Tibial nerve (tissue), 4 donors: ENCODE data around the gene DUS2. TPM values are rescaled to one million over a fixed set of nuclear protein-coding genes. Genes with fewer than 3 reads are reported as not detected.

Experiments used
- DNase-seq, 2 donors: peaks; one replicate each; pipeline ENCODE4 v3.0.0-alpha.2; 2019; ENCODE audit warnings: low spot score in 2 of 2
- H3K27ac ChIP-seq, 4 donors: fragments of 200-600 bp; sonication (generic) in 3 of 4; one replicate each; pipeline ENCODE4 v1.5.1; 2017 to 2019; ENCODE audit warnings: mild to moderate bottlenecking in 1 of 4
- H3K27me3 ChIP-seq, 2 donors: fragments of 200-600 bp; sonication (generic) in 1 of 2; one replicate each; pipeline versions ENCODE4 v1.5.1 to v1.6.0; 2017 to 2019
- H3K36me3 ChIP-seq, 3 donors: fragments of 200-600 bp; sonication (generic); one replicate each; pipeline ENCODE4 v1.5.1; 2018 to 2019
- H3K4me1 ChIP-seq, 4 donors: fragments of 200-600 bp; sonication (generic) in 3 of 4; one replicate each; pipeline ENCODE4 v1.5.1; 2017 to 2019
- H3K4me3 ChIP-seq, 4 donors: fragments of 200-600 bp; sonication (generic) in 3 of 4; one replicate each; pipeline ENCODE4 v1.5.1; 2017 to 2019; ENCODE audit warnings: mild to moderate bottlenecking in 1 of 4, moderate library complexity in 1 of 4
- H3K9me3 ChIP-seq, 4 donors: fragments of 200-600 bp; sonication (generic) in 3 of 4; one replicate each; pipeline ENCODE4 v1.5.1; 2017 to 2019
- CTCF ChIP-seq, 5 experiments: fragments of 200-600 bp in 3 of 5; fragments of 450-650 bp in 2 of 5; sonication (generic) in 3 of 5; IDR thresholded peaks; one replicate each; pipeline ENCODE4 v1.5.1; 2016 to 2019; ENCODE audit warnings: antibody characterized with exemption in 5 of 5, mild to moderate bottlenecking in 3 of 5, moderate library complexity in 2 of 5
- EP300 ChIP-seq, 2 donors: sonication (generic); formaldehyde crosslinking; IDR thresholded peaks; one replicate each; pipeline ENCODE4 v1.6.1; 2017; ENCODE audit warnings: antibody characterized with exemption in 2 of 2, mild to moderate bottlenecking in 1 of 2
- POLR2A ChIP-seq, 2 donors: fragments of 450-650 bp; IDR thresholded peaks; one replicate each; pipeline ENCODE4 v1.6.1; 2017; ENCODE audit warnings: antibody characterized with exemption in 2 of 2, mild to moderate bottlenecking in 2 of 2, moderate library complexity in 2 of 2
- WGBS, 2 donors: methylation state at CpG; one replicate each; pipeline ENCODE4 v1.1.5; 2018; 5-methylcytosine and 5-hydroxymethylcytosine counted together
- total RNA-seq, 4 donors: library from RNA; depleted of rRNA; stranded (reverse); fragments of >200 nt; gene quantifications; one replicate each; pipeline ENCODE4 v1.1.0, GENCODE V29; 2016

DUS2 gene
- total RNA-seq, 4 donors from 2014 or later = 4.7 to 31.2 (median 15.4) TPM

GRCh38 chr16:68031951-68032350 lies 8.9 kb downstream of the DUS2 start:
- no peaks in the 10 kb centered on the region for H3K4me1 ChIP-seq
- no peak for DNase-seq
- WGBS, 2 donors = 89 to 94% methylated on average over 2 of the region's 2 CpGs
- TF ChIP-seq EP300 (IDR thresholded peaks at IDR 0.05) = no peak
- H3K27ac ChIP-seq = no peak overlapping the region
- H3K9me3 ChIP-seq = no peaks in the 10 kb centered on the region
- no peaks in the 10 kb centered on the region for H3K27me3 ChIP-seq
- peaks cover 0 to 53% (median 0%) of the 10 kb centered on the region in 3 donors for H3K36me3 ChIP-seq
- H3K4me3 ChIP-seq = no peak overlapping the region

GRCh38 chr16:68033101-68033500 lies 10.0 kb downstream of the DUS2 start:
- no peak overlapping the region for H3K4me3 ChIP-seq
- H3K9me3 ChIP-seq = no peaks in the 10 kb centered on the region
- DNase-seq = no peak
- no peaks in the 10 kb centered on the region for H3K4me1 ChIP-seq
- TF ChIP-seq CTCF (IDR thresholded peaks at IDR 0.05) (no peak), EP300 (IDR thresholded peaks at IDR 0.05) (no peak)
- H3K27me3 ChIP-seq = no peaks in the 10 kb centered on the region
- peaks cover 0 to 46% (median 0%) of the 10 kb centered on the region in 3 donors for H3K36me3 ChIP-seq
- WGBS, 2 donors = 89 to 95% methylated on average over 2 of the region's 2 CpGs
- H3K27ac ChIP-seq = no peak overlapping the region

GRCh38 chr16:68035227-68035626 lies 12.1 kb downstream of the DUS2 start:
- WGBS, 2 donors = 89 to 95% methylated on average over 2 of the region's 2 CpGs

GRCh38 chr16:68037841-68038597 lies 14.9 kb downstream of the DUS2 start:
- H3K27ac ChIP-seq = peak overlapping the region in 2 of 4 donors; percentile 20 to 33
- no peak for DNase-seq
- no peaks in the 10 kb centered on the region for H3K9me3 ChIP-seq
- H3K4me1 ChIP-seq = peaks cover 0 to 6% (median 0%) of the 10 kb centered on the region in 4 donors
- WGBS, 2 donors = 88 to 89% methylated on average over 9 of the region's 9 CpGs
- H3K27me3 ChIP-seq = no peaks in the 10 kb centered on the region
- H3K4me3 ChIP-seq = peak overlapping the region in 1 of 4 donors; percentile 13
- TF ChIP-seq CTCF (IDR thresholded peaks at IDR 0.05) (no peak), EP300 (IDR thresholded peaks at IDR 0.05) (no peak), POLR2A (IDR thresholded peaks at IDR 0.05) (no peak)
- peaks cover 0 to 23% (median 0%) of the 10 kb centered on the region in 3 donors for H3K36me3 ChIP-seq

More at GRCh38 chr16:68035227-68035626, 12.1 kb downstream of the DUS2 start:
- Histone ChIP-seq H3K27ac (no peak overlapping the region), H3K4me3 (no peak overlapping the region), H3K4me1 (no peaks in the 10 kb centered on the region), H3K9me3 (no peaks in the 10 kb centered on the region), H3K27me3 (no peaks in the 10 kb centered on the region), H3K36me3 (peaks cover 0 to 38% (median 0%) of the 10 kb centered on the region in 3 donors)
- DNase-seq = no peak
- no peak for TF ChIP-seq CTCF (IDR thresholded peaks at IDR 0.05)
- TF ChIP-seq EP300 (IDR thresholded peaks at IDR 0.05) = no peak
- TF ChIP-seq POLR2A (IDR thresholded peaks at IDR 0.05) = no peak

- H3K9me3 ChIP-seq = no peaks in the 10 kb centered on the region
- H3K4me3 ChIP-seq = no peak overlapping the region
- H3K4me1 ChIP-seq = peaks cover 0 to 6% (median 0%) of the 10 kb centered on the region in 4 donors
- peak; percentile 76 to 91 (median 86) for TF ChIP-seq CTCF (IDR thresholded peaks at IDR 0.05)
- TF ChIP-seq EP300 (IDR thresholded peaks at IDR 0.05) = peak in 1 of 2 donors; percentile 13
- TF ChIP-seq POLR2A (IDR thresholded peaks at IDR 0.05) = no peak
- no peaks in the 10 kb centered on the region for H3K27me3 ChIP-seq
- peak overlapping the region in 1 of 4 donors; percentile 52 for H3K27ac ChIP-seq
- peak; percentile 78 to 89 for DNase-seq
- WGBS, 2 donors = 67 to 77% methylated on average over 11 to 14 of the region's 14 CpGs
- peaks cover 0 to 27% (median 0%) of the 10 kb centered on the region in 3 donors for H3K36me3 ChIP-seq
These were observed 17.6 kb downstream of the DUS2 start for GRCh38 chr16:68040506-68041288.
